ENCODE measurements around the gene TIA1.
A peak's percentile ranks its signal among the peaks of the same experiment; 100 is the strongest.
"Not testable (repeated sequence)": the region's sequence is repeated elsewhere in the genome, so short reads cannot be mapped to it uniquely, and the experiment has no call there.

Gene TIA1

GRCh38 chr2:70214953-70215549 lies 33.4 kb downstream of the TIA1 start:
- DNase-seq (ENCODE audit: low read depth), result no peak

- DNase-seq (ENCODE audit: low read depth), result no peak
These were observed 34.1 kb downstream of the TIA1 start for GRCh38 chr2:70214365-70214764.

- no peak for DNase-seq (ENCODE audit: low read depth)
These were observed 36.0 kb downstream of the TIA1 start for GRCh38 chr2:70212298-70212932.

- DNase-seq (ENCODE audit: low read depth), result no peak
These were observed 36.8 kb downstream of the TIA1 start for GRCh38 chr2:70211595-70211994.

- DNase-seq (ENCODE audit: low read depth), result no peak
These were observed 44.0 kb downstream of the TIA1 start for GRCh38 chr2:70204452-70204851.

GRCh38 chr2:70203086-70203485 lies 45.3 kb downstream of the TIA1 start:
- DNase-seq (ENCODE audit: low read depth), result no peak

- no peak for DNase-seq (ENCODE audit: low read depth)
These were observed 46.1 kb downstream of the TIA1 start for GRCh38 chr2:70202236-70202806.

- DNase-seq (ENCODE audit: low read depth), result no peak
These were observed 46.6 kb downstream of the TIA1 start for GRCh38 chr2:70201831-70202230.

GRCh38 chr2:70201225-70201768 lies 47.1 kb downstream of the TIA1 start:
- no peak for DNase-seq (ENCODE audit: low read depth)

GRCh38 chr2:70199320-70199864 lies 49.0 kb downstream of the TIA1 start:
- no peak for DNase-seq (ENCODE audit: low read depth)

- no peak for DNase-seq (ENCODE audit: low read depth)
These were observed 55.9 kb downstream of the TIA1 start for GRCh38 chr2:70192516-70192915.

- DNase-seq (ENCODE audit: low read depth), result no peak
These were observed 57.1 kb downstream of the TIA1 start for GRCh38 chr2:70191244-70191735.

- DNase-seq (ENCODE audit: low read depth), result peak; percentile 90
These were observed 57.8 kb downstream of the TIA1 start, which contains the start of gene C2orf42 for GRCh38 chr2:70190418-70191243. C2orf42 (minus strand) TSS chr2:70191019; CDS start chr2:70181985, 9,034 bp downstream.

GRCh38 chr2:70188460-70188859 lies 60.0 kb downstream of the TIA1 start:
- no peak for DNase-seq (ENCODE audit: low read depth)

- DNase-seq (ENCODE audit: low read depth), result not testable (repeated sequence)
These were observed 61.3 kb downstream of the TIA1 start for GRCh38 chr2:70187170-70187569.

GRCh38 chr2:70182689-70183088 lies 65.7 kb downstream of the TIA1 start:
- no peak for DNase-seq (ENCODE audit: low read depth)

- DNase-seq (ENCODE audit: low read depth), result no peak
These were observed 67.0 kb downstream of the TIA1 start for GRCh38 chr2:70181363-70181956.

GRCh38 chr2:70173520-70173919 lies 74.9 kb downstream of the TIA1 start:
- DNase-seq (ENCODE audit: low read depth), result no peak

- not testable (repeated sequence) for DNase-seq (ENCODE audit: low read depth)
These were observed 78.7 kb downstream of the TIA1 start for GRCh38 chr2:70169654-70170245.

- DNase-seq (ENCODE audit: low read depth), result no peak
These were observed 87.3 kb downstream of the TIA1 start for GRCh38 chr2:70161069-70161534.

GRCh38 chr2:70160545-70160944 lies 87.9 kb downstream of the TIA1 start:
- DNase-seq (ENCODE audit: low read depth), result no peak

All from activated T-cell treated with anti-CD3 and anti-CD28 coated beads for 1 hour (primary cell).